Pulmonary artery endothelial cell (primary cell): Measurements from ENCODE around the gene TCF25. TPM values are rescaled to one million over a fixed set of nuclear protein-coding genes. Genes with fewer than 3 reads are reported as not detected.
A peak's percentile ranks its signal among the peaks of the same experiment; 100 is the strongest.

Source experiments
- DNase-seq: peaks from one replicate; pipeline ENCODE4 v3.0.0-alpha.2; 2011; ENCODE audit warnings: low read depth, low spot score
- total RNA-seq: library from RNA; depleted of rRNA; stranded (reverse); fragments of >200 nt; gene quantifications from 2 replicates; pipeline ENCODE4 v1.2.3, GENCODE V29; 2014

Gene TCF25
- total RNA-seq, 1 donor from 2014 or later = 226 TPM

- no peak for DNase-seq
Observed at GRCh38 chr16:89843409-89844350, 29.7 kb upstream of the TCF25 start.

- no peak for DNase-seq
Observed at GRCh38 chr16:89844739-89845339, 28.6 kb upstream of the TCF25 start.

- DNase-seq = no peak
Observed at GRCh38 chr16:89845417-89845816, 28.0 kb upstream of the TCF25 start.

- no peak for DNase-seq
Observed at GRCh38 chr16:89847051-89847939, 26.1 kb upstream of the TCF25 start.

GRCh38 chr16:89847940-89848297, 25.5 kb upstream of the TCF25 start:
- no peak for DNase-seq

- DNase-seq = no peak
Observed at GRCh38 chr16:89848974-89849373, 24.4 kb upstream of the TCF25 start.

- no peak for DNase-seq
Observed at GRCh38 chr16:89853306-89853993, 19.9 kb upstream of the TCF25 start.

GRCh38 chr16:89855301-89855945, 18.0 kb upstream of the TCF25 start:
- no peak for DNase-seq

- no peak for DNase-seq
Observed at GRCh38 chr16:89855986-89856385, 17.4 kb upstream of the TCF25 start.

GRCh38 chr16:89858973-89859614, 14.3 kb upstream of the TCF25 start:
- no peak for DNase-seq

GRCh38 chr16:89859615-89860007, 13.8 kb upstream of the TCF25 start:
- DNase-seq = no peak

- DNase-seq = no peak
Observed at GRCh38 chr16:89860747-89861304, 12.6 kb upstream of the TCF25 start.

GRCh38 chr16:89861648-89862047, 11.7 kb upstream of the TCF25 start:
- no peak for DNase-seq

GRCh38 chr16:89862732-89863131, 10.7 kb upstream of the TCF25 start:
- DNase-seq = no peak

- DNase-seq = peak; percentile 66
Observed at GRCh38 chr16:89863741-89864526, 9.5 kb upstream of the TCF25 start.

- no peak for DNase-seq
Observed at GRCh38 chr16:89864527-89864820, 8.9 kb upstream of the TCF25 start.

GRCh38 chr16:89867918-89868317, 5.5 kb upstream of the TCF25 start:
- DNase-seq = no peak

GRCh38 chr16:89869911-89870310, 3.5 kb upstream of the TCF25 start:
- no peak for DNase-seq

GRCh38 chr16:89870440-89870839, 3.0 kb upstream of the TCF25 start:
- DNase-seq = no peak
